GM12891 (cell line): ENCODE data around the gene GJB1.
"Not testable (repeated sequence)": the region's sequence is repeated elsewhere in the genome, so short reads cannot be mapped to it uniquely, and the experiment has no call there.

Experiments
- POLR2A ChIP-seq: IDR thresholded peaks from 2 replicates; pipeline ENCODE4 v1.6.1; 2011; ENCODE audit warnings: low read depth, low read length, control low read depth
- POLR2AphosphoS5 ChIP-seq: IDR thresholded peaks from 2 replicates; pipeline ENCODE4 v1.6.1; 2011; ENCODE audit warnings: low read depth, low read length, control low read depth
- POU2F2 ChIP-seq: IDR thresholded peaks from 2 replicates; pipeline ENCODE4 v1.6.1; 2011; ENCODE audit warnings: low read depth, mild to moderate bottlenecking, control low read depth, low read length, moderate library complexity
- SPI1 ChIP-seq: IDR thresholded peaks from 2 replicates; pipeline ENCODE4 v1.6.1; 2011; ENCODE audit warnings: low read depth, low read length, control low read depth
- TAF1 ChIP-seq: IDR thresholded peaks from 2 replicates; pipeline ENCODE4 v1.6.1; 2011; ENCODE audit warnings: low read depth, low read length, control low read depth

- not testable (repeated sequence) for TF ChIP-seq POLR2AphosphoS5, POLR2A, POU2F2, TAF1, SPI1
These were observed 49.3 kb downstream of the GJB1 start for GRCh38 chrX:71272313-71272712.
